Activated T-cell treated with anti-CD3 and anti-CD28 coated beads, Interleukin-2, amount 50 U/mL, for 72 hours (primary cell): ENCODE data around the gene HLX. TPM values are rescaled to one million over a fixed set of nuclear protein-coding genes. Genes with fewer than 3 reads are reported as not detected.

ENCODE experiments used
- ATAC-seq, 2 donors: fragments of 150-1000 bp; cut with Tn5 transposase; replicated peaks in 1 of 2; 2 replicates each; pipeline ENCODE4 v1.10.0; 2021; ENCODE audit warnings: moderate library complexity in 2 of 2, mild to moderate bottlenecking in 1 of 2
- DNase-seq, 2 donors: peaks; one replicate each; pipeline ENCODE4 v3.0.0; 2021 to 2022; ENCODE audit warnings: mixed read lengths in 1 of 2
- H3K27ac Mint-ChIP-seq: one replicate; pipeline ENCODE4 v1.8.0; 2022; ENCODE audit warnings: mild to moderate bottlenecking, moderate library complexity, mixed read lengths
- H3K27me3 Mint-ChIP-seq: one replicate; pipeline ENCODE4 v1.8.0; 2022; ENCODE audit warnings: low read depth, mixed read lengths
- H3K36me3 Mint-ChIP-seq, 2 donors: one replicate each; pipeline ENCODE4 v1.8.0; 2022; ENCODE audit warnings: mixed read lengths in 2 of 2, mild to moderate bottlenecking in 1 of 2; ENCODE audit not compliant: insufficient read depth in 2 of 2
- H3K4me1 Mint-ChIP-seq: one replicate; pipeline ENCODE4 v1.8.0; 2022; ENCODE audit warnings: low read depth, mixed read lengths
- H3K4me3 Mint-ChIP-seq, 2 donors: one replicate each; pipeline ENCODE4 v1.8.0; 2022; ENCODE audit warnings: mild to moderate bottlenecking in 2 of 2, mixed read lengths in 2 of 2, moderate library complexity in 2 of 2
- H3K9me3 Mint-ChIP-seq, 2 donors: one replicate each; pipeline ENCODE4 v1.8.0; 2022; ENCODE audit warnings: mixed read lengths in 2 of 2
- total RNA-seq, 2 donors: library from RNA; stranded (reverse); gene quantifications; one replicate each; pipeline ENCODE4 v1.2.3, GENCODE V29; 2022

HLX gene
- total RNA-seq, 2 donors from 2014 or later, result 0.55 to 2.0 TPM

DNA sequence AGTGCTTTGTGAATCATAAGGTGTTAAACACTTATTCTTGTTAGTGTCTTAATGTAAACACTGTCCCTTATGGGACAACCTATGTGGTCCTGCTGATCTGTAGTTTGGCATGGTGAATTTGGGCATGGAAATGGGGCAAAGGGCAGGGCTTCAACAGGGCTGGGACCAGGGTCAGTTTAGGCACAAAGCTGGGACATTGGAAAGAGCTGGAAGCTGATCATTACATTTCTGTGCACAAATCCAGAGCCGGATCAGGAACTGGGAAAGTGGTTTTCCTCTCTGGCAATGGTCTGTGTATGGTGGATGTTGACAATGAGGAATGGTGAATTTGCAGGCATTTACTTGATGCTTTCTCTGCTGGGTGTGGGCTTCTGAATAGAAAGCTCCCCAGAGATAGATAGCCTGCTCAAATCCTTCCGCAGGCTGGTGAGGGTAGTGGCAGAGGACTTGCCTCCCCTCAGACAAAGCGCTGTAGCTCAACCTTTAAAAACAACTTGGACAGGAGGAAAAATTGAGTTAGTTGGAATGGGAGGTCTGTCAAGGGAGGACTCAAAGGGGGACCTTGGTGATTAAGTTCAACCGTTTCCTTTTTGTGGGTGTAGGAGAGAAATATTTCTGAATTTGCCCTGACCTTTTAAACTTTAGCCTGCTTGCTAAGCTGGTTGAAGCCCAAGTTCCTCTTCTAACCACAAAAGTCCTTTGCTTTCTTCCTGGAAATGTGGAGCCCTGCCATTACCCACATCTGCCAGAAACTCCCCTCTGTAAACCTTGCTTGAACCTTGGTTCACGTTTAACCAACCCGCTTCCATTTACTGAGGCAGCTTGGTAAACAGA, 35.3 kb downstream of the HLX start:
- Mint-ChIP-seq H3K4me1 (no peaks in the 10 kb centered on the region), H3K27ac (no peak overlapping the region), H3K27me3 (peaks cover 11% of the 10 kb centered on the region), H3K4me3 (no peak overlapping the region), H3K36me3 (no peaks in the 10 kb centered on the region), H3K9me3 (no peaks in the 10 kb centered on the region)
- DNase-seq (no peak), ATAC-seq (no peak)

DNA sequence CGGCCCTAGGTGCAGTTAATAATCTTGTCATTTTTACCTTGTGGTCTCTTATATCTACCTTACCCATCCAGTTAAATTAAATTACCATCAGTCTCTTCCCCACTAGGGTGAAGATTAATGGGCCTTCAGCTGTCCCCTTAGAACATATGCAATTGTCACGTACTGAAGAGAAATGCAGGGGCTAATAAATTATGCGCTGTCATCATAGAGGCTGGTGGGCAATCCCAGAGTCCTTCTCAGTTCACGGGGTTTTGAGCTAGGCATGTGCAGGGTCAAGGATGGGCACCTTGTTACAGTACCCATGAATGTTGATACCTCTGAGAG, 35.8 kb downstream of the HLX start:
- H3K9me3 Mint-ChIP-seq, result no peaks in the 10 kb centered on the region
- H3K4me1 Mint-ChIP-seq, result no peaks in the 10 kb centered on the region
- no peak for DNase-seq
- H3K4me3 Mint-ChIP-seq, result no peak overlapping the region
- no peak for ATAC-seq
- H3K27me3 Mint-ChIP-seq, result peaks cover 17% of the 10 kb centered on the region
- H3K36me3 Mint-ChIP-seq, result no peaks in the 10 kb centered on the region
- no peak overlapping the region for H3K27ac Mint-ChIP-seq

DNA sequence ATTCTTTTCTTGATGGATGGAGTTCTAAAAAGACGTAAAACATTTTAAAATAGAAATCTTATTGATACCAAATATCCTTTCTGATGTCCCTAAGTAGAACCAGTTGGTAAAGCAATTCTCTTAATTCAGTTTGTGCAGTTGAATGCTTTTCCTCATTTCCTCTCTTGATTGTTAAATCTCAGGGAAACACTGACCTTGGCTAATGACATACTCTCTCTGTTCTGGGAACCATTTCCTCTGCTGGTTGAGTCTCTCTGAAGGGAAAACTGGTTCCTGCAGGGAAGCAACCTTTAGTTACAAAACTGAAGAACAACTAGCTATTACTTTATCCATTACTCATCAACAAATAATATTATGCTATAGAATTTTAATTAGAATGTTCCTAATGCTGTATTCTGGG, 36.7 kb downstream of the HLX start:
- peaks cover 20% of the 10 kb centered on the region for H3K27me3 Mint-ChIP-seq
- no peak overlapping the region for H3K4me3 Mint-ChIP-seq
- no peaks in the 10 kb centered on the region for H3K36me3 Mint-ChIP-seq
- DNase-seq (no peak), ATAC-seq (no peak)
- no peaks in the 10 kb centered on the region for H3K9me3 Mint-ChIP-seq
- H3K27ac Mint-ChIP-seq, result no peak overlapping the region
- no peaks in the 10 kb centered on the region for H3K4me1 Mint-ChIP-seq

DNA sequence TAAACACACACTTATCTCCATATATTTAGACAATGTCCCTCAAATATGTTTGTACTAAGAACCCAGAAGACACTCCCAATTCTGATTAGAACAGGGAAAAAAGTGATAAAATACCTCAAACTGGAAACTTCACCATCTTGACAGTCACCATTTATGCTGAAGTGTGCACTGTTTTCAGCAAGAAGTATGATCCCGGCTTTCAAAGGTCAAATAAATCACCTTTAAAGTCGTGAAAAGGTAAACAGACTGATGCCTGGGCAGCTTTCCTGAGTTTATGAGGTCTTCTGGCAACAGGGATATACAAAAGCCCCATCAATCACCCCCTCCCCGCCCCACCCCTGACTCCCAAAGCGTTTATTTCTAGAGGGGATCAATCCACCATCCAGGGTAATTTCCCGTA, 37.9 kb downstream of the HLX start:
- H3K27ac Mint-ChIP-seq, result no peak overlapping the region
- no peaks in the 10 kb centered on the region for H3K9me3 Mint-ChIP-seq
- H3K27me3 Mint-ChIP-seq, result peaks cover 20% of the 10 kb centered on the region
- no peak for DNase-seq
- no peaks in the 10 kb centered on the region for H3K36me3 Mint-ChIP-seq
- ATAC-seq, result no peak
- H3K4me1 Mint-ChIP-seq, result no peaks in the 10 kb centered on the region
- H3K4me3 Mint-ChIP-seq, result no peak overlapping the region

DNA sequence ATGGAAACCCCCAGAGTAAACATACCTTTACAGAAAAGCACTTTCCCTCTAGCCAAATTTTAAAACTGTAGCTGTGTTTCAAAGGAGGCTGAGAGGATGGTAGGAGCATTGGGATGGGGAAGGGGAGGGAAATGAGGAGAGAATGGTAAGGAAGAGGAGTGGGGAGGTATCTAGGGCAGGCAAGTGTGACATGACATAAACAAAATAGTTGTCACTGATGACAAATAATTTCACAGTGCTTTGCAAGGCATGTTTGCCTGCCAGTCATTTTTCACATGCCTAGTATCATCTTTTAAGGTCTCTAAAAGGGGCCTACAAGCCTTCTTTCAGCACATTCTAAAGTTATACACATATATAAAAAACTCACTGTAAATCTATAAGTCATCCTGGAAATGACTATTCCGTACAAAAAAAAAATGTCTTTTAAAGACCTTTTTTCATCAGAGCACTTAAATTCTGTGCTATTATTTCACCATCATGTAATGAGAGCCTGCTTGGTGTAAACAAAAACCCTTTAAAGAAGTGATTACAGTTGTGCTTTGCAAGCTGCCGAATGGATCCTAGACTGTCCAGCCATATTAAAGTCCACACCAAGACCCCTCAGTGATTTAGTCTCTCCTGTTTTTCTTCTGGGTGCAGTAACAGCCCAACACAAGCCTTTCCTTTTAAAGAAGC, 38.4 kb downstream of the HLX start:
- ATAC-seq, result no peak
- Mint-ChIP-seq H3K27me3 (peaks cover 20% of the 10 kb centered on the region), H3K36me3 (no peaks in the 10 kb centered on the region), H3K27ac (no peak overlapping the region), H3K4me1 (no peaks in the 10 kb centered on the region), H3K4me3 (no peak overlapping the region), H3K9me3 (no peaks in the 10 kb centered on the region)
- DNase-seq, result no peak

DNA sequence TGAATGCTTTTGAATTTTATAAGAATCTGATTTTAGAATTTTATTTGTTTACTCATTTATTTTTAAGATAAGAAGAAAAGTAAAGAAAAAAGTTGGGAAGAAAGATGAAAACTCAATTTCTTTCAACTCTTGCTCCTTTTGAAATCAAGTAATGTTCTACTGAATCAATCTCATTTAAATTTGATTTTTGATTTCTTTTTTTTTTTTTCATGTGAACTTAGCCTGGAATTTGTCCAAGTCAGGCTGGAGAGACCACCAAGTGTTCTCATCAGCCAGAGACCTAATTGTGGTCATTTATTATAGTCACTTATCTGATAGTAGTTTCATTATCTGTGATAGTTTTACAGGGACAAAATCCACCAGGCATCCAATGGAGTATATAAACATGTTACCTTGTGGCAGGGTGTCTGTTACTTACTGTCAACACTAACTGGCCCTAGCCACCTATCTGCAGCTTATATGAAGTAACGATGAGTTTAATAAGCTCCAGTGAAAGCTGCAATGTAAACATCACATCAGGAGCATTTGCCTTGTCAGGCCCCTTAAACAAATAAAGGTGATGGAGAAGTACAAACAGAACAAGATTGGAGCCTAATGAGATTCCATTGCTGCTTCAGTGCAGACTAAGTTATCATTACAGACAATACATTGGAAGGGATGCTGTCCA, 39.2 kb downstream of the HLX start:
- no peak for ATAC-seq

DNA sequence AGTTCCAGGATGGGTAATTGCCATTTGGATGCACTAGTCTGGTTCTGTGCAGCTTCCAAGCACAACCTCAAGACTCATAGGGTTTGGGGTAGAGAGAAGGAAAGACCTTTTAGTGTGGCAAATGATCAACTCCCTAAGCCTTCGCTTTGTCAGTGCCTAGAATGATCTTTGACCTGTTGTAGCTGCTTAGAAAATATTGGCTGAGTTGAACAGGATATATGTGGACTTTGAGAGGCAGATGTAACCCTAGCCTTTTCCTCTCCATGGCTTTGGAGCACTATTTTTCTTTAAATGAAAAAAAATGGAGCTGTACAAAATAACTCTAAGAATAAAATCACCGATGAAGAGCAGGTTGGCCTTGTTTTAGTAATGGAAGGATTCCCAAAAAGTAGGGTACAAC, 41.7 kb downstream of the HLX start:
- no peak overlapping the region for H3K27ac Mint-ChIP-seq
- no peaks in the 10 kb centered on the region for H3K9me3 Mint-ChIP-seq
- DNase-seq (no peak), ATAC-seq (no peak)
- H3K4me1 Mint-ChIP-seq, result no peaks in the 10 kb centered on the region
- H3K4me3 Mint-ChIP-seq, result no peak overlapping the region
- H3K27me3 Mint-ChIP-seq, result peaks cover 11% of the 10 kb centered on the region
- H3K36me3 Mint-ChIP-seq, result no peaks in the 10 kb centered on the region

More for the DNA sequence above, 39.2 kb downstream of the HLX start:
- Mint-ChIP-seq H3K4me1 (no peaks in the 10 kb centered on the region), H3K4me3 (no peak overlapping the region), H3K9me3 (no peaks in the 10 kb centered on the region), H3K27me3 (peaks cover 20% of the 10 kb centered on the region), H3K36me3 (no peaks in the 10 kb centered on the region), H3K27ac (no peak overlapping the region)
- DNase-seq, result no peak

DNA sequence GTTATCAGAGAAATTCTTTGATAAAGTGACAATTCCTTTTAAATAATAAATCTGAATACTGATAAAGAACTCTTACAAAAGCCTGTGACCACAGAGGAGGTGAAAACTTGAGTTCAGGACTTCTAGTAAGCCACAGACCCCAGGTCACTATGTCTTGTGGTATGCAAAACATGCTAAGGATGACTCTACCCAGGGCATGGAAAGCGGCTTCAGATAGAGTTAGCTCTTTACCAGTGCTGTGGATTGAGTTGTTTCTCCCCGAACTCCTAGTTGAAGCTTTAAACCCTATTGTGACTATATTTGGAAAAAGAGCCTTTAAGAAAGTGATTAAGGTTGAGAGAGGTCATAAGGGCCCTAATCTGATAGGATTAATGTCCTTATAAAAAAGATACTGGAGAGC, 42.3 kb downstream of the HLX start:
- no peak overlapping the region for H3K27ac Mint-ChIP-seq
- no peak overlapping the region for H3K4me3 Mint-ChIP-seq
- no peaks in the 10 kb centered on the region for H3K36me3 Mint-ChIP-seq
- DNase-seq (no peak), ATAC-seq (no peak)
- no peaks in the 10 kb centered on the region for H3K4me1 Mint-ChIP-seq
- H3K27me3 Mint-ChIP-seq, result peaks cover 11% of the 10 kb centered on the region
- no peaks in the 10 kb centered on the region for H3K9me3 Mint-ChIP-seq

DNA sequence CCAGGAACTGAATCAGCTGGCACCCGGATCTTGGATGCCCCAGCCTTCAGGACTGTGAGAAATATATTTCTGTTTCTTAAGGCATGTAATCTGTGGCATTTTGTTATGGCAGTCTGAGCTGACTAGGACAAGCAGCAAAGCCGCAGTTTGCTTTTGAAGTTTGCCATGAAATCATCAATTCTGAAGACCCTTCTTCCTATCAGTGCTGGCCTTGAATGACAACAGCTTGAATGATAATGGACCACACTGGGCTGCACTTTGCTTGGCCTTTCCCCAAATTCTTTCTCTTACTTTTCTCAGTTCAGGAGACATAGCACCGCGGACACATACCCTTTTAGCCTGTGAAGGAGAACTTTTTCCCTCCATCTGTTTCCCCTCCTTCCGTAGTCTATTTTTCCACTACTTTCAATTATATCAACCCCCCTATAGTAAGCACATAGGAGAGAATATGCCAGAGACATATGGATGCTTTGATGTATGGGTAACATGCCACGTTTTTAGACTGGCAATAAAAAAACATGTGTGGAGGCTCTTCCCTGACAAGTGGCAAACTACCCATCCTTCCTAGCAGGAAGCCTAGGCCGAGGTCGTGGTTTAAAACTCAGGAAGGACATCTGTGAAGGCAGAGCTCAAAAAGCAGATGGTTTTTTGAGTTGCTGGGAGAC, 42.9 kb downstream of the HLX start:
- no peaks in the 10 kb centered on the region for H3K4me1 Mint-ChIP-seq
- ATAC-seq, result no peak
- H3K27me3 Mint-ChIP-seq, result peaks cover 11% of the 10 kb centered on the region
- no peak overlapping the region for H3K4me3 Mint-ChIP-seq
- H3K36me3 Mint-ChIP-seq, result no peaks in the 10 kb centered on the region
- no peaks in the 10 kb centered on the region for H3K9me3 Mint-ChIP-seq
- DNase-seq, result no peak
- no peak overlapping the region for H3K27ac Mint-ChIP-seq

DNA sequence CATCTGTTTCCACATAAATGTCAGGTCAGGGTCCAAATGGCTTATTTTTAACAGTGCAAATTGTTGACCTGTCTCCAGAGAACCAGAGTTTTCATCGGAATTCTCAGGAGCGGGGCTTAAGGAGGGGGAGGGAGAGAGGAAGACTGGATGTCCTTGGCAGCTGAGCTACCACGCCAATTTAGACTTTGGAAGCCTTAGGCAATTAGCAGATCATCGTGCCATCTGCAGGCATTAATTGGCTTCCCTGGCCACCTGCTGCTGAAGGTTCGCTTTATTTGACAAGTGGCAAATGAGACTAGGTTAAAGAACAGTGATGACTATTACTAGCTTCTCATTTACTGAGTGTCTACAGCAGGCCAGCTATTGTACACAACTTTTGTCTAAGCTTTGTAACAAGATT, 43.7 kb downstream of the HLX start:
- H3K27ac Mint-ChIP-seq, result no peak overlapping the region
- DNase-seq (no peak), ATAC-seq (no peak)
- peaks cover 11% of the 10 kb centered on the region for H3K27me3 Mint-ChIP-seq
- H3K4me1 Mint-ChIP-seq, result no peaks in the 10 kb centered on the region
- no peaks in the 10 kb centered on the region for H3K9me3 Mint-ChIP-seq
- no peaks in the 10 kb centered on the region for H3K36me3 Mint-ChIP-seq
- H3K4me3 Mint-ChIP-seq, result no peak overlapping the region

DNA sequence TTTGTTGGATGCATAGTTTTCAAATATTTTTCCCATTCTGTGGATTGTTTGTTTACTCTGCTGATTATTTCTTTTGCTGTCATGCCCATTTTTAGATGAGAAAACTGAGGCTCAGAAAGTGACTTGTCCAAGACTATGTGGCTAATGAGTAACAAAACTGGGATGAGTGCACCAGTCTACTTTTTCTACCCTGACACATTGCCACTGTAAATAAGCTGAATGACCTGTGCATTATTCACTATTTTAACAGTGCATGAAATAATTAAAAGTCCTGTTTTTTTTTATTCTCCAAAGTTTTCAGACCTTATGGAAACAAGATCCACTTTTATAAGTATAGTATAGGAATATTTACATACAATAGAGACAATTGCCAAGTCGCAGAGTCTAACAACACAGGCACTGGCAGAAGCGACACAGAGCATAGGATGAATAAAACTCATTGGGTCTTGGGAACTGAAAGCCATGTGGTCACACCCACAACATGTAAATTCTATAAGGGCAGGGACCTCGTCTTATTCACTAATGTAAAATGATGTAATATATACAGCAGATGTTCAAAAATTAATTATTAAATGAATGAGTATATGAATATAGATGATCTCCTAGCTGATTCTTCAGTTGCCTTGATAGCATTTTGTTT, 45.2 kb downstream of the HLX start:
- H3K36me3 Mint-ChIP-seq, result no peaks in the 10 kb centered on the region
- H3K27me3 Mint-ChIP-seq, result peaks cover 16% of the 10 kb centered on the region
- ATAC-seq (no peak), DNase-seq (no peak)
- H3K9me3 Mint-ChIP-seq, result no peaks in the 10 kb centered on the region
- H3K4me3 Mint-ChIP-seq, result no peak overlapping the region
- H3K27ac Mint-ChIP-seq, result no peak overlapping the region
- H3K4me1 Mint-ChIP-seq, result no peaks in the 10 kb centered on the region

DNA sequence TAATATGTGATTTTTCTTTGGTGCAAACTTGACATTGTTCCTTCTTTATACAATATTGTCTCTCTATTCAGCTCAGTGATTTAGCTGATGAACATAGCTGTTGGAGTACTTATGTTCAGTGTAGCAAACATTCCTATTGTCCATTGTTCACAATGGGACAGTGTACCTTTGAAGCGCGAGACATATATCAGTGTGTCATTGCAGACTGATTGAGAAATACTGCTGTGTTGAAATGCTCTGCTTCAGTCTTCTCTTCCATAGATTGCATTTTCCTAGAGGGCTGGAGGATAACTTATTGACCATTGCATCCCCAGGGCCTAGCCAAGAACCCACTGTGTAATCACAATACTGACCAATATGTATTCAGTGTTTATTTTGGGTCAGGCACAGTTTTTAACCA, 46.5 kb downstream of the HLX start:
- H3K4me3 Mint-ChIP-seq, result no peak overlapping the region
- DNase-seq, result no peak
- H3K27ac Mint-ChIP-seq, result no peak overlapping the region
- H3K36me3 Mint-ChIP-seq, result no peaks in the 10 kb centered on the region
- H3K4me1 Mint-ChIP-seq, result no peaks in the 10 kb centered on the region
- no peaks in the 10 kb centered on the region for H3K9me3 Mint-ChIP-seq
- peaks cover 6% of the 10 kb centered on the region for H3K27me3 Mint-ChIP-seq
- no peak for ATAC-seq

DNA sequence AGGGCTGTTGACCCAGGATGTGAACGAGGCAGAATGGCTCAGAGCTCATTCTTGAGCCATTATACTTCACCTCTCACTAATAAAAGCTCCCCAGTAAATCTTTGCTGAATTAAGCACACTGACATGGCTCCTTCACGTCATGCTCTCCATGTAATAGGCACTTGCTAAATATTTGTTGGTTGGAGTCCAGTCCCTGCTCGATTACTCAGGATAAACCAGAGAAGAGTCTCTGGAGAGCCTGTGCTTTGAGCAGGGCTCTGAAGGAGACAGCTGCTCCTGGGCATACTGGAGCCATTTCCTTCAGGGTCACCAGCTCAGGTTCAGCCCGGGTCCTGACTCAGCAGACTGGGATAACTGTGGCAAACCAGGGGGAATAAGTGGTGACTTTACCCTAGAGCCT, 46.9 kb downstream of the HLX start:
- no peak overlapping the region for H3K4me3 Mint-ChIP-seq
- ATAC-seq, result no peak
- no peaks in the 10 kb centered on the region for H3K36me3 Mint-ChIP-seq
- H3K27ac Mint-ChIP-seq, result no peak overlapping the region
- H3K9me3 Mint-ChIP-seq, result no peaks in the 10 kb centered on the region
- no peaks in the 10 kb centered on the region for H3K4me1 Mint-ChIP-seq
- no peak for DNase-seq
- peaks cover 6% of the 10 kb centered on the region for H3K27me3 Mint-ChIP-seq
